ENCODE results near the gene NOC2L.

The NOC2L gene

GRCh38 chr1:973459-974292, 14.6 kb upstream of the NOC2L start:
- no peak overlapping the region for H3K27ac Mint-ChIP-seq
- peaks cover 2% of the 10 kb centered on the region for H3K36me3 Mint-ChIP-seq (ENCODE audit: low read depth)
- H3K9me3 Mint-ChIP-seq = no peaks in the 10 kb centered on the region
- H3K4me3 Mint-ChIP-seq = no peak overlapping the region
- no peak for DNase-seq
- peaks cover 25% of the 10 kb centered on the region for H3K27me3 Mint-ChIP-seq
- H3K4me1 Mint-ChIP-seq = peaks cover 6% of the 10 kb centered on the region
- no peak for ATAC-seq

- Mint-ChIP-seq H3K4me3 (no peak overlapping the region), H3K27ac (no peak overlapping the region), H3K36me3 (ENCODE audit: low read depth) (peaks cover 2% of the 10 kb centered on the region), H3K27me3 (peaks cover 26% of the 10 kb centered on the region), H3K4me1 (peaks cover 3% of the 10 kb centered on the region), H3K9me3 (no peaks in the 10 kb centered on the region)
- DNase-seq (no peak), ATAC-seq (no peak)
Measured at GRCh38 chr1:972726-973458, 13.8 kb upstream of the NOC2L start.

- peaks cover 26% of the 10 kb centered on the region for H3K27me3 Mint-ChIP-seq
- DNase-seq (no peak), ATAC-seq (no peak)
- no peak overlapping the region for H3K4me3 Mint-ChIP-seq
- H3K4me1 Mint-ChIP-seq = peaks cover 5% of the 10 kb centered on the region
- H3K9me3 Mint-ChIP-seq = no peaks in the 10 kb centered on the region
- H3K27ac Mint-ChIP-seq = no peak overlapping the region
- H3K36me3 Mint-ChIP-seq (ENCODE audit: low read depth) = peaks cover 2% of the 10 kb centered on the region
Measured at GRCh38 chr1:971751-972506, 12.9 kb upstream of the NOC2L start.

- H3K27me3 Mint-ChIP-seq = peaks cover 26% of the 10 kb centered on the region
- peaks cover 2% of the 10 kb centered on the region for H3K36me3 Mint-ChIP-seq (ENCODE audit: low read depth)
- ATAC-seq (no peak), DNase-seq (no peak)
- H3K27ac Mint-ChIP-seq = no peak overlapping the region
- no peaks in the 10 kb centered on the region for H3K9me3 Mint-ChIP-seq
- H3K4me1 Mint-ChIP-seq = peaks cover 9% of the 10 kb centered on the region
- H3K4me3 Mint-ChIP-seq = no peak overlapping the region
Measured at GRCh38 chr1:970973-971730, 12.1 kb upstream of the NOC2L start.

- Mint-ChIP-seq H3K4me1 (peaks cover 13% of the 10 kb centered on the region), H3K27me3 (peaks cover 21% of the 10 kb centered on the region), H3K36me3 (ENCODE audit: low read depth) (peaks cover 2% of the 10 kb centered on the region), H3K27ac (no peak overlapping the region), H3K4me3 (no peak overlapping the region), H3K9me3 (no peaks in the 10 kb centered on the region)
- ATAC-seq (no peak), DNase-seq (no peak)
Measured at GRCh38 chr1:970242-970972, 11.4 kb upstream of the NOC2L start.

GRCh38 chr1:969260-969855, 10.3 kb upstream of the NOC2L start:
- no peak for DNase-seq
- no peak for ATAC-seq
- peaks cover 15% of the 10 kb centered on the region for H3K27me3 Mint-ChIP-seq
- H3K4me3 Mint-ChIP-seq = no peak overlapping the region
- no peak overlapping the region for H3K27ac Mint-ChIP-seq
- H3K9me3 Mint-ChIP-seq = no peaks in the 10 kb centered on the region
- peaks cover 2% of the 10 kb centered on the region for H3K36me3 Mint-ChIP-seq (ENCODE audit: low read depth)
- H3K4me1 Mint-ChIP-seq = peaks cover 14% of the 10 kb centered on the region

GRCh38 chr1:967466-968343, 8.6 kb upstream of the NOC2L start:
- DNase-seq (no peak), ATAC-seq (no peak)
- no peaks in the 10 kb centered on the region for H3K9me3 Mint-ChIP-seq
- peaks cover 11% of the 10 kb centered on the region for H3K27me3 Mint-ChIP-seq
- H3K4me3 Mint-ChIP-seq = no peak overlapping the region
- peaks cover 14% of the 10 kb centered on the region for H3K4me1 Mint-ChIP-seq
- no peak overlapping the region for H3K27ac Mint-ChIP-seq
- peaks cover 2% of the 10 kb centered on the region for H3K36me3 Mint-ChIP-seq (ENCODE audit: low read depth)

- Mint-ChIP-seq H3K9me3 (no peaks in the 10 kb centered on the region), H3K4me1 (peaks cover 14% of the 10 kb centered on the region), H3K27ac (peak overlapping the region; percentile 39), H3K27me3 (peaks cover 11% of the 10 kb centered on the region), H3K4me3 (peak overlapping the region; percentile 72), H3K36me3 (ENCODE audit: low read depth) (peaks cover 2% of the 10 kb centered on the region)
- DNase-seq (peak; percentile 90), ATAC-seq (peak; percentile 83)
Measured at GRCh38 chr1:966704-967300, 7.7 kb upstream of the NOC2L start.

- H3K27ac Mint-ChIP-seq = peak within 1 kb of the TSS; percentile 39
- H3K9me3 Mint-ChIP-seq = no peaks in the 10 kb centered on the region
- DNase-seq (peak; percentile 63), ATAC-seq (peak; percentile 60)
- H3K4me1 Mint-ChIP-seq = peaks cover 16% of the 10 kb centered on the region
- H3K27me3 Mint-ChIP-seq = peaks cover 11% of the 10 kb centered on the region
- H3K36me3 Mint-ChIP-seq (ENCODE audit: low read depth) = peaks cover 2% of the 10 kb centered on the region
- H3K4me3 Mint-ChIP-seq = peak within 1 kb of the TSS; percentile 72
Measured at GRCh38 chr1:966135-966703, 7.2 kb upstream of the NOC2L start, which contains the start of gene PLEKHN1. Gene PLEKHN1, plus strand, starts transcription at chr1:966482. Its CDS starts 50 bp downstream, at chr1:966532.

- Mint-ChIP-seq H3K4me1 (peaks cover 16% of the 10 kb centered on the region), H3K27ac (no peak overlapping the region), H3K36me3 (ENCODE audit: low read depth) (peaks cover 2% of the 10 kb centered on the region), H3K4me3 (peak overlapping the region; percentile 32), H3K27me3 (peaks cover 11% of the 10 kb centered on the region), H3K9me3 (no peaks in the 10 kb centered on the region)
- ATAC-seq (no peak), DNase-seq (no peak)
Measured at GRCh38 chr1:965526-966134, 6.6 kb upstream of the NOC2L start.

- no peaks in the 10 kb centered on the region for H3K9me3 Mint-ChIP-seq
- no peak overlapping the region for H3K4me3 Mint-ChIP-seq
- peaks cover 11% of the 10 kb centered on the region for H3K27me3 Mint-ChIP-seq
- H3K36me3 Mint-ChIP-seq (ENCODE audit: low read depth) = peaks cover 2% of the 10 kb centered on the region
- H3K27ac Mint-ChIP-seq = no peak overlapping the region
- ATAC-seq = no peak
- DNase-seq = no peak
- peaks cover 16% of the 10 kb centered on the region for H3K4me1 Mint-ChIP-seq
Measured at GRCh38 chr1:964691-965525, 5.9 kb upstream of the NOC2L start.
